ENCODE measurements around the gene RHOJ.
"Not testable (repeated sequence)": the region's sequence is repeated elsewhere in the genome, so short reads cannot be mapped to it uniquely, and the experiment has no call there.

The RHOJ gene

GRCh38 chr14:63287666-63288483 lies 83.6 kb downstream of the RHOJ start:
- H3K27ac Mint-ChIP-seq, result no peak overlapping the region
- peaks cover 15 to 19% of the 10 kb centered on the region in 2 donors for H3K27me3 Mint-ChIP-seq
- H3K4me1 Mint-ChIP-seq, result no peaks in the 10 kb centered on the region
- ATAC-seq (replicated peaks) (no peak), DNase-seq (no peak)
- no peak overlapping the region for H3K4me3 Mint-ChIP-seq
- no peaks in the 10 kb centered on the region for H3K36me3 Mint-ChIP-seq
- no peaks in the 10 kb centered on the region for H3K9me3 Mint-ChIP-seq

GRCh38 chr14:63288853-63289252 lies 84.6 kb downstream of the RHOJ start:
- no peaks in the 10 kb centered on the region for H3K9me3 Mint-ChIP-seq
- no peak overlapping the region for H3K4me3 Mint-ChIP-seq
- DNase-seq, result no peak
- no peak overlapping the region for H3K27ac Mint-ChIP-seq
- no peaks in the 10 kb centered on the region for H3K4me1 Mint-ChIP-seq
- no peaks in the 10 kb centered on the region for H3K36me3 Mint-ChIP-seq
- no peak for ATAC-seq (replicated peaks)
- peaks cover 15 to 21% of the 10 kb centered on the region in 2 donors for H3K27me3 Mint-ChIP-seq

GRCh38 chr14:63290741-63291430 lies 86.6 kb downstream of the RHOJ start:
- Mint-ChIP-seq H3K4me1 (peaks cover 0 to 4% of the 10 kb centered on the region in 2 donors), H3K27ac (no peak overlapping the region), H3K9me3 (no peaks in the 10 kb centered on the region), H3K4me3 (no peak overlapping the region), H3K36me3 (no peaks in the 10 kb centered on the region), H3K27me3 (peaks cover 21 to 24% of the 10 kb centered on the region in 2 donors)
- DNase-seq, result no peak
- ATAC-seq (replicated peaks), result no peak

- no peak for DNase-seq
- Mint-ChIP-seq H3K27me3 (peaks cover 21 to 24% of the 10 kb centered on the region in 2 donors), H3K4me1 (peaks cover 0 to 4% of the 10 kb centered on the region in 2 donors), H3K9me3 (no peaks in the 10 kb centered on the region), H3K4me3 (no peak overlapping the region), H3K27ac (no peak overlapping the region), H3K36me3 (no peaks in the 10 kb centered on the region)
- no peak for ATAC-seq (replicated peaks)
Measured at GRCh38 chr14:63292805-63293204, 88.6 kb downstream of the RHOJ start.

GRCh38 chr14:63295231-63295685 lies 91.0 kb downstream of the RHOJ start:
- no peaks in the 10 kb centered on the region for H3K9me3 Mint-ChIP-seq
- H3K27ac Mint-ChIP-seq, result no peak overlapping the region
- no peak for ATAC-seq (replicated peaks)
- H3K4me1 Mint-ChIP-seq, result peaks cover 0 to 4% of the 10 kb centered on the region in 2 donors
- peak overlapping the region in 1 of 2 donors; percentile 36 for H3K4me3 Mint-ChIP-seq
- DNase-seq, result no peak
- peaks cover 21 to 28% of the 10 kb centered on the region in 2 donors for H3K27me3 Mint-ChIP-seq
- no peaks in the 10 kb centered on the region for H3K36me3 Mint-ChIP-seq

GRCh38 chr14:63296060-63296563 lies 91.9 kb downstream of the RHOJ start:
- ATAC-seq (replicated peaks) (no peak), DNase-seq (no peak)
- H3K4me3 Mint-ChIP-seq, result no peak overlapping the region
- no peaks in the 10 kb centered on the region for H3K36me3 Mint-ChIP-seq
- peaks cover 0 to 4% of the 10 kb centered on the region in 2 donors for H3K4me1 Mint-ChIP-seq
- no peak overlapping the region for H3K27ac Mint-ChIP-seq
- H3K9me3 Mint-ChIP-seq, result no peaks in the 10 kb centered on the region
- peaks cover 15 to 24% of the 10 kb centered on the region in 2 donors for H3K27me3 Mint-ChIP-seq

GRCh38 chr14:63297372-63298063 lies 93.3 kb downstream of the RHOJ start:
- no peak overlapping the region for H3K27ac Mint-ChIP-seq
- H3K4me3 Mint-ChIP-seq, result no peak overlapping the region
- DNase-seq, result no peak
- H3K9me3 Mint-ChIP-seq, result no peaks in the 10 kb centered on the region
- no peak for ATAC-seq (replicated peaks)
- peaks cover 12 to 25% of the 10 kb centered on the region in 2 donors for H3K27me3 Mint-ChIP-seq
- H3K36me3 Mint-ChIP-seq, result no peaks in the 10 kb centered on the region
- peaks cover 0 to 4% of the 10 kb centered on the region in 2 donors for H3K4me1 Mint-ChIP-seq

- H3K36me3 Mint-ChIP-seq, result no peaks in the 10 kb centered on the region
- H3K9me3 Mint-ChIP-seq, result no peaks in the 10 kb centered on the region
- peaks cover 0 to 4% of the 10 kb centered on the region in 2 donors for H3K4me1 Mint-ChIP-seq
- no peak overlapping the region for H3K27ac Mint-ChIP-seq
- DNase-seq (no peak), ATAC-seq (replicated peaks) (no peak)
- peaks cover 7 to 25% of the 10 kb centered on the region in 2 donors for H3K27me3 Mint-ChIP-seq
- no peak overlapping the region for H3K4me3 Mint-ChIP-seq
Measured at GRCh38 chr14:63299351-63300110, 95.3 kb downstream of the RHOJ start.

- H3K9me3 Mint-ChIP-seq, result no peaks in the 10 kb centered on the region
- ATAC-seq (replicated peaks), result no peak
Measured at GRCh38 chr14:63300854-63301253, 96.6 kb downstream of the RHOJ start.

GRCh38 chr14:63301891-63302534 lies 97.8 kb downstream of the RHOJ start:
- ATAC-seq (replicated peaks) (no peak), DNase-seq (no peak)
- H3K4me1 Mint-ChIP-seq, result no peaks in the 10 kb centered on the region
- H3K36me3 Mint-ChIP-seq, result no peaks in the 10 kb centered on the region
- H3K9me3 Mint-ChIP-seq, result no peaks in the 10 kb centered on the region
- H3K27me3 Mint-ChIP-seq, result peaks cover 7 to 19% of the 10 kb centered on the region in 2 donors
- H3K27ac Mint-ChIP-seq, result no peak overlapping the region
- no peak overlapping the region for H3K4me3 Mint-ChIP-seq

More at GRCh38 chr14:63300854-63301253, 96.6 kb downstream of the RHOJ start:
- Mint-ChIP-seq H3K36me3 (no peaks in the 10 kb centered on the region), H3K4me1 (no peaks in the 10 kb centered on the region), H3K4me3 (no peak overlapping the region), H3K27me3 (peaks cover 7 to 19% of the 10 kb centered on the region in 2 donors), H3K27ac (no peak overlapping the region)
- no peak for DNase-seq

- H3K4me3 Mint-ChIP-seq; H3K27ac Mint-ChIP-seq; DNase-seq; H3K36me3 Mint-ChIP-seq; ATAC-seq (replicated peaks); H3K4me1 Mint-ChIP-seq; H3K9me3 Mint-ChIP-seq: not testable (repeated sequence)
- peaks cover 14 to 15% of the 10 kb centered on the region in 2 donors for H3K27me3 Mint-ChIP-seq
Measured at GRCh38 chr14:63304429-63304828, 100.2 kb downstream of the RHOJ start.

- DNase-seq, result no peak
- Mint-ChIP-seq H3K27me3 (peaks cover 13 to 23% of the 10 kb centered on the region in 2 donors), H3K4me1 (no peaks in the 10 kb centered on the region), H3K27ac (no peak overlapping the region), H3K36me3 (no peaks in the 10 kb centered on the region), H3K9me3 (no peaks in the 10 kb centered on the region), H3K4me3 (no peak overlapping the region)
- peak in 1 of 2 donors; percentile 39 for ATAC-seq (replicated peaks)
Measured at GRCh38 chr14:63308723-63309317, 104.6 kb downstream of the RHOJ start.

- Mint-ChIP-seq H3K36me3 (no peaks in the 10 kb centered on the region), H3K27ac (no peak within 1 kb of the TSS), H3K4me3 (no peak within 1 kb of the TSS), H3K27me3 (peaks cover 16 to 17% of the 10 kb centered on the region in 2 donors), H3K4me1 (no peaks in the 10 kb centered on the region), H3K9me3 (no peaks in the 10 kb centered on the region)
- DNase-seq (no peak), ATAC-seq (replicated peaks) (no peak)
Measured at GRCh38 chr14:63318835-63319234, 114.6 kb downstream of the RHOJ start, which contains the start of gene GPHB5. Gene GPHB5 (minus strand): TSS chr14:63318935. CDS start chr14:63317849, 1,086 bp downstream.
